ENCODE results near the gene PMEL.

GRCh38 chr12:55930771-55931316 lies 35.0 kb downstream of the PMEL start, which contains the start of gene DGKA:
- TF ChIP-seq, protein P1, sequence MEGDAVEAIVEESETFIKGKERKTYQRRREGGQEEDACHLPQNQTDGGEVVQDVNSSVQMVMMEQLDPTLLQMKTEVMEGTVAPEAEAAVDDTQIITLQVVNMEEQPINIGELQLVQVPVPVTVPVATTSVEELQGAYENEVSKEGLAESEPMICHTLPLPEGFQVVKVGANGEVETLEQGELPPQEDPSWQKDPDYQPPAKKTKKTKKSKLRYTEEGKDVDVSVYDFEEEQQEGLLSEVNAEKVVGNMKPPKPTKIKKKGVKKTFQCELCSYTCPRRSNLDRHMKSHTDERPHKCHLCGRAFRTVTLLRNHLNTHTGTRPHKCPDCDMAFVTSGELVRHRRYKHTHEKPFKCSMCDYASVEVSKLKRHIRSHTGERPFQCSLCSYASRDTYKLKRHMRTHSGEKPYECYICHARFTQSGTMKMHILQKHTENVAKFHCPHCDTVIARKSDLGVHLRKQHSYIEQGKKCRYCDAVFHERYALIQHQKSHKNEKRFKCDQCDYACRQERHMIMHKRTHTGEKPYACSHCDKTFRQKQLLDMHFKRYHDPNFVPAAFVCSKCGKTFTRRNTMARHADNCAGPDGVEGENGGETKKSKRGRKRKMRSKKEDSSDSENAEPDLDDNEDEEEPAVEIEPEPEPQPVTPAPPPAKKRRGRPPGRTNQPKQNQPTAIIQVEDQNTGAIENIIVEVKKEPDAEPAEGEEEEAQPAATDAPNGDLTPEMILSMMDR (IDR thresholded peaks at IDR 0.05; ENCODE audit: low read length) = peak; percentile 80
- no peak for TF ChIP-seq EZH2 (IDR thresholded peaks at IDR 0.05; ENCODE audit: borderline replicate concordance, low read length)

Data from OCI-LY1 (cell line).